ENCODE results near the gene VNN1. TPM values are rescaled to one million over a fixed set of nuclear protein-coding genes. Genes with fewer than 3 reads are reported as not detected.

The VNN1 gene
- total RNA-seq, 4 donors from 2014 or later = 0.38 to 1.1 (median 0.67) TPM

GRCh38 chr6:132666118-132666517 lies 47.7 kb downstream of the VNN1 start:
- Histone ChIP-seq H3K36me3 (no peaks in the 10 kb centered on the region), H3K27me3 (no peaks in the 10 kb centered on the region), H3K9me3 (no peaks in the 10 kb centered on the region), H3K27ac (no peak overlapping the region), H3K4me3 (no peak overlapping the region), H3K4me1 (no peaks in the 10 kb centered on the region)
- DNase-seq (ENCODE audit: low spot score in 2 of 2) = no peak
- no peak for TF ChIP-seq POLR2AphosphoS5 (IDR thresholded peaks at IDR 0.05)
- 64% methylated on average over 4 of the region's 4 CpGs for WGBS

DNA sequence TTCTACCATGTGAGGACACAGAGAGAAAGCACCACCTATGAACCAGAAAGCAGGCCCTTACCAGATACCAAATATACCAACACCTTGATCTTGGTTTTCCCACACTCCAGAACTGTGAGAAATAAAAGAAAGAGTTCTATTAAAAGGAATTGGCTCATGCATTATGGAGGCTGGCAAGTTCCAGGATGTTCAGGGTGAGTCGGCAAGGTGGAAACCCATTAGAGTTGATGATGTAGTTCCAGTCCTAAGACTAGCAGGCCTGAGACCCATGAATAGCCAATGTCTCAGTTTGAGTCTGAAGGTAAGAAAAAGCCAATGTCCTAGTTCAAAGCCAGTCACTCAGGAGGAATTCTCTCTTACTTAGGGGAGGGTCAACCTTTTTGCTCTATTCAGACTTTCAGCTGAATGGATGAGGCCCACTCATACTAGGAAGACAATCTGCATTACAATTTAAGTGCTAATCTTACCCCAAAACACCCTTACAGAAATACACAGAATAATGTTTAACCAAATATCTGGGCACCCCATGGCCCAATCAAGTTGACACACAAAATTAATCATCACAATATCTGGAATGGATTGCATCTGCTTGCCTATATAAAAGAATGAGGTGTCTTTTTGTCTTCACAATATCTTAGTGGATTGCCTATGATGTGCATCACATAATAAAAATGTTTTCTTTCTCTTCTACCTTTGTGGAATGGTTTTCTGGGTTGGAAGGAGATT lies 49.4 kb downstream of the VNN1 start:
- Histone ChIP-seq H3K4me3 (no peak overlapping the region), H3K36me3 (no peaks in the 10 kb centered on the region), H3K9me3 (no peaks in the 10 kb centered on the region), H3K27me3 (no peaks in the 10 kb centered on the region), H3K4me1 (no peaks in the 10 kb centered on the region), H3K27ac (no peak overlapping the region)
- TF ChIP-seq POLR2A (IDR thresholded peaks at IDR 0.05) = no peak
- TF ChIP-seq, protein P1, sequence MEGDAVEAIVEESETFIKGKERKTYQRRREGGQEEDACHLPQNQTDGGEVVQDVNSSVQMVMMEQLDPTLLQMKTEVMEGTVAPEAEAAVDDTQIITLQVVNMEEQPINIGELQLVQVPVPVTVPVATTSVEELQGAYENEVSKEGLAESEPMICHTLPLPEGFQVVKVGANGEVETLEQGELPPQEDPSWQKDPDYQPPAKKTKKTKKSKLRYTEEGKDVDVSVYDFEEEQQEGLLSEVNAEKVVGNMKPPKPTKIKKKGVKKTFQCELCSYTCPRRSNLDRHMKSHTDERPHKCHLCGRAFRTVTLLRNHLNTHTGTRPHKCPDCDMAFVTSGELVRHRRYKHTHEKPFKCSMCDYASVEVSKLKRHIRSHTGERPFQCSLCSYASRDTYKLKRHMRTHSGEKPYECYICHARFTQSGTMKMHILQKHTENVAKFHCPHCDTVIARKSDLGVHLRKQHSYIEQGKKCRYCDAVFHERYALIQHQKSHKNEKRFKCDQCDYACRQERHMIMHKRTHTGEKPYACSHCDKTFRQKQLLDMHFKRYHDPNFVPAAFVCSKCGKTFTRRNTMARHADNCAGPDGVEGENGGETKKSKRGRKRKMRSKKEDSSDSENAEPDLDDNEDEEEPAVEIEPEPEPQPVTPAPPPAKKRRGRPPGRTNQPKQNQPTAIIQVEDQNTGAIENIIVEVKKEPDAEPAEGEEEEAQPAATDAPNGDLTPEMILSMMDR (IDR thresholded peaks at IDR 0.05) = no peak
- no peak for TF ChIP-seq POLR2AphosphoS5 (IDR thresholded peaks at IDR 0.05)
- TF ChIP-seq EP300 (IDR thresholded peaks at IDR 0.05) = no peak
- WGBS = 95% methylated on average over 1 of the region's 1 CpG
- no peak for DNase-seq (ENCODE audit: low spot score in 2 of 2)

DNA sequence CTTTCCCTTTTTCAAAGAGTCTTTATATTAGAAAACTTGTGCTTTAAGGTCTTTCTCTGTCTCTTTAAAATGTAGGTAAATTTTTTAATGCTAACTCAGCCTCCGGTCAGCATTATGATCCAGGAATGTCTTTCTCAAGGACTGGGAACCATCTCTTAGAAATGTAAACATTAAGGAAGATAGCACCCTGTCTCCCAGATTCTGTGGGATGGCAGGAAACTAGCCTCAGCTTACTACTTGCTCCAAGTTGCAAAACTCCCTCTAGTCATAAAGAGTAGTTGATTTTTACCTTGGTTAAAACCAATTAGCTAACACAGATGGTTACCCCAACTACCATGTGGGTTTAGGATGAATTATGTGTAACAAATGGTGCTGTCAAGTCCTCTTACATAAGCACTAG lies 50.2 kb downstream of the VNN1 start:
- 78% methylated on average over 1 of the region's 1 CpG for WGBS
- Histone ChIP-seq H3K4me3 (no peak overlapping the region), H3K27ac (no peak overlapping the region), H3K4me1 (no peaks in the 10 kb centered on the region), H3K36me3 (no peaks in the 10 kb centered on the region), H3K27me3 (no peaks in the 10 kb centered on the region), H3K9me3 (no peaks in the 10 kb centered on the region)
- DNase-seq (ENCODE audit: low spot score in 2 of 2) = no peak
- TF ChIP-seq EP300 (IDR thresholded peaks at IDR 0.05) = no peak
- TF ChIP-seq, protein P1 (IDR thresholded peaks at IDR 0.05) = no peak

DNA sequence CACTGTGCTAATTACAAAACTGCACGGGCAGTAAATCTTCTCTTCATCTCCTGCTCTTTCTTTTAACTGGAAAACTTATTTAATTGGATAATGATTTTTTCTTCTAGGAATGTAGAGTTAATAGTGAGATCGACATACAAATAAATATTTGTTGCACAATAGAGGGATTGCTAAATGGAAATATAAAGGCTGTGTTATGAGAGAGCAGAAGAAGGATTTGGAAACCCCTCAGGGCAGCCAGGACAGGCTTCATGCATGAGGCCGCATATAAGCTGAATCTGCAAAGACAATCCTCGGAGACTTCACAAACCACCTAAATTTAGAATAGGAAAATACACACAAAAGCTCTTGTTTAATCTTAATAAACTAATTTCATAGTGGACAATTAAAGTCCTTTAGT lies 51.9 kb downstream of the VNN1 start:
- no peak for TF ChIP-seq POLR2AphosphoS5 (IDR thresholded peaks at IDR 0.05)
- TF ChIP-seq POLR2A (IDR thresholded peaks at IDR 0.05) = no peak
- TF ChIP-seq, protein P1 (IDR thresholded peaks at IDR 0.05) = no peak
- no peak for TF ChIP-seq EP300 (IDR thresholded peaks at IDR 0.05)
- Histone ChIP-seq H3K27ac (no peak overlapping the region), H3K4me1 (no peaks in the 10 kb centered on the region), H3K36me3 (no peaks in the 10 kb centered on the region), H3K27me3 (no peaks in the 10 kb centered on the region), H3K9me3 (no peaks in the 10 kb centered on the region), H3K4me3 (no peak overlapping the region)
- 70% methylated on average over 4 of the region's 4 CpGs for WGBS
- DNase-seq (ENCODE audit: low spot score in 2 of 2) = no peak

DNA sequence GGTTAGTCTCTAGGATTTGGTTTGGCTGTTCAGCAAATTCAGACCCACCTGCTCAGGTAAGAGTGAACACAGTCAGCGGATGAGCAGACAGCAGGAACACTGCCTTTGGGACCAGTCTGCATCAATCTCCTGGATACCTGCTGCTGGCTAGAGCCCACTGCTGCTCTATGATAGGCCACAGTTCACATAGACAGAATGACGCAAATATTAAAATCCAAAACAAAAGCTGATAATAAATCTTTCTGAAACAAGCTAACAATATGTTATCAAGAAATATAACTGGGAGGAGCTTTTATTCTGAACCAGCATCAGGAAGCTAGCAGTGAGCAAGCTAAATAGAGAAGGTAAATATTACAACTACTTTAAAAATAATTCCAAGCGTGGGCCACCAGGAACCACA lies 54.8 kb downstream of the VNN1 start, which contains the start of gene TAAR1:
Gene TAAR1 (minus strand): TSS at position 101 of the 400 bp plus-strand sequence. CDS start 13,179 bp downstream, outside the sequence.
- H3K4me1 ChIP-seq = no peaks in the 10 kb centered on the region
- TF ChIP-seq EP300 (IDR thresholded peaks at IDR 0.05) (no peak), POLR2AphosphoS5 (IDR thresholded peaks at IDR 0.05) (no peak), POLR2A (IDR thresholded peaks at IDR 0.05) (no peak)
- TF ChIP-seq, protein P1 (IDR thresholded peaks at IDR 0.05) = no peak
- H3K27ac ChIP-seq = no peak within 1 kb of the TSS
- no peaks in the 10 kb centered on the region for H3K27me3 ChIP-seq
- DNase-seq (ENCODE audit: low spot score in 2 of 2) = no peak
- H3K4me3 ChIP-seq = no peak within 1 kb of the TSS
- WGBS = 84% methylated on average over 3 of the region's 3 CpGs
- H3K36me3 ChIP-seq = no peaks in the 10 kb centered on the region
- H3K9me3 ChIP-seq = no peaks in the 10 kb centered on the region
